GM12873 (cell line): Measurements from ENCODE around the gene AVEN.

ENCODE experiments used
- TF ChIP-seq, protein P1 (sequence below): IDR thresholded peaks from 2 replicates; pipeline ENCODE4 v1.5.1; 2012; ENCODE audit warnings: low read depth, mild to moderate bottlenecking, moderate library complexity, low read length, control low read depth; ENCODE audit not compliant: insufficient read depth; ENCODE audit errors: missing control alignments

Gene AVEN

GRCh38 chr15:34065941-34066340 lies 26.9 kb upstream of the AVEN start:
- TF ChIP-seq, protein P1, sequence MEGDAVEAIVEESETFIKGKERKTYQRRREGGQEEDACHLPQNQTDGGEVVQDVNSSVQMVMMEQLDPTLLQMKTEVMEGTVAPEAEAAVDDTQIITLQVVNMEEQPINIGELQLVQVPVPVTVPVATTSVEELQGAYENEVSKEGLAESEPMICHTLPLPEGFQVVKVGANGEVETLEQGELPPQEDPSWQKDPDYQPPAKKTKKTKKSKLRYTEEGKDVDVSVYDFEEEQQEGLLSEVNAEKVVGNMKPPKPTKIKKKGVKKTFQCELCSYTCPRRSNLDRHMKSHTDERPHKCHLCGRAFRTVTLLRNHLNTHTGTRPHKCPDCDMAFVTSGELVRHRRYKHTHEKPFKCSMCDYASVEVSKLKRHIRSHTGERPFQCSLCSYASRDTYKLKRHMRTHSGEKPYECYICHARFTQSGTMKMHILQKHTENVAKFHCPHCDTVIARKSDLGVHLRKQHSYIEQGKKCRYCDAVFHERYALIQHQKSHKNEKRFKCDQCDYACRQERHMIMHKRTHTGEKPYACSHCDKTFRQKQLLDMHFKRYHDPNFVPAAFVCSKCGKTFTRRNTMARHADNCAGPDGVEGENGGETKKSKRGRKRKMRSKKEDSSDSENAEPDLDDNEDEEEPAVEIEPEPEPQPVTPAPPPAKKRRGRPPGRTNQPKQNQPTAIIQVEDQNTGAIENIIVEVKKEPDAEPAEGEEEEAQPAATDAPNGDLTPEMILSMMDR = no peak

GRCh38 chr15:34065261-34065660 lies 26.3 kb upstream of the AVEN start:
- TF ChIP-seq, protein P1 = no peak

DNA sequence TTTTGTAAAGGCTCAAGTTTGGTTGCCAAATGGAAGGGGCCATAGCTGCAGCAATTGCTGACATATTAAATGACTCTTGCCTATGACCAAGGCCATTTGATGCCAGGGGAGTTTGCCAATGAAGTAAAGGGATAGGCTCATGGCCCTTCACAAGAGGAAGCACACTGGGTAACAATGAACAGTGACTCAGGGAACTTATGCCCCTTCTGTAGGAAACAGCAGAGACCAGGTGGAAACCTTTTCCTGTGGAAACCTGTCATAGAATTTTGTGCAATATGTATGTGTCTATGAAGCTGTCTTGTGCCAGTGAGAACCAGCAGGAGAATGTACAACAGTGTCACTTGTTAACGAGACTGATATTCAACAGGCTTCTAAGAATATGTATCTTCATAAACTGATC lies 25.4 kb upstream of the AVEN start:
- TF ChIP-seq, protein P1 = no peak

DNA sequence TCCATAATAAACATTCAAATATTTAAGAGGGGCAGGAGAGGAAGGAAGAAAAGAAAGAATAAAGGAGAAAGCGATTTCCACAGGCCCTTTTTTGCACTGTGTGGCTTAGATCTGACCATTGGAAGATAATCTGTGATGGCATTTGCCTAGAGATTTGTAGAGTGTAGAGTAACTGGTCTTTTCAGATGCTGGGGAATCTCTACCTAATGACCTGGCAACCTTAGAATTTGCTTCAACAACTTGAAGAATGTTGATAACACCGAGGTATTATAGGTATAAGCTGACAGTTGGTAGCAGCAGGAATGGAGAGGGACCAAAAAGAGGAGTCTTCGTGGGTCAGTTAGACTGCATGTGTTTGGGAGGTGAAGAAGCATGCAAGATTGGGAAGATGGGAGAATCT lies 20.9 kb upstream of the AVEN start:
- TF ChIP-seq, protein P1 = no peak

- TF ChIP-seq, protein P1 = no peak
These were observed 20.5 kb upstream of the AVEN start for GRCh38 chr15:34059476-34059875.

DNA sequence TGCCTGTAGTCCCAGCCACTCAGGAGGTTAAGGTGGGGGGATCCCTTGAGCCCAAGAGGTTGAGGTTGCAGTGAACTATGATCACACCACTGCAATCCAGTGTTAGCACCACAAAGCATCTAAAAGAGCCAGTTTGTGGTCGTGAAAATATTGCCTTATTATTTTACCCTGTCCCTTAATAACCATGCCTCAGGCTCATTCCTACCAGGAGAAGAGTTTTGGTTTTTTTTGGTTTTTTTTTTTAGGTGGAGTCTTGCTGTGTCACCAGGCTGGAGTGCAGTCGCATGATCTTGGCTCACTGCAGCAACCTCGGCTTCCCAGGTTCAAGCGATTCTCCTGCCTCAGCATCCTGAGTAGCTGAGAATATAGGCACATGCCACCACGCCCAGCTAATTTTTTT lies 17.9 kb upstream of the AVEN start:
- TF ChIP-seq, protein P1 = no peak

GRCh38 chr15:34055868-34056595 lies 17.0 kb upstream of the AVEN start:
- TF ChIP-seq, protein P1 = no peak
